Right forelimb (tissue), 1 donor: Measurements from ENCODE around the gene RIMS4.
A peak's percentile ranks its signal among the peaks of the same experiment; 100 is the strongest.

ENCODE experiments used
- DNase-seq: peaks from one replicate; pipeline ENCODE4 v3.0.0-alpha.2; 2018

RIMS4 gene

DNA sequence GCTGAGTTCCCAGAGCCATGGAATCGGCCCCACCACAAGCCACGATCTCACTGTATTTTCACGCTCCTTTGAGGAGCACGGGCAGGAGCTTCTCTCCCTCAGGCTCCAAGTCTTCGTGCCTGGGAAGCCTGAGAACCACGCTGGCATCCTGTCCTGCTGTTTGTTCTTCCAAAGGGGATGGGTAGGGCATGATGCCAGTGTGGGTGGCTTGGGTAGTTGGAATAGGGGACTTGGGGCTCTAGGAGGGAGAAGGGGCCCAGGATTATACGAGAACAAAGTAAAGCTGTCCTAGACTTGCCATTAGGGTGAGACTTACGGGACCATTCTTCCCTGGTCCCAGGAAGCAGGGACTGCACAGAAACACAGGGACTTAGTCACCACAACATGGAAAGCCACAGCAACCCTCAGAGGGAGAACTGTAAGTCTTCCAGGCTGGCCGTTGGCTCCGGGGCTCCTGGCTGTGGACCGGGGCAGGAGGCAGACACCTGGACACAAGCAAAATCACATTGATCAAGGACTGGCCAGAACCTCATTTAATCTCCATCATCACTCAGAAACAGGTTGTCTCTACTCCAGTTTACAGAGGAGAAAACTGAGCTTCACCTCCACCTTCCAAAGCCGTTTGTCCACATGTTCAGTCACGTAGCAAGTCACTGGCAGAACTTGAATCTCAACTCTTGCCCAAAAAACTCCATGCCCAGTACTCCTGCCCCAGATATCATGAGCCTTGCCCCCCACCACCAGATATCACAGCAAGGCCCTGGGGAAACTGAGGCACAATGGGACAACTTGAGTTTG, 93.8 kb downstream of the RIMS4 start:
- DNase-seq = no peak

DNA sequence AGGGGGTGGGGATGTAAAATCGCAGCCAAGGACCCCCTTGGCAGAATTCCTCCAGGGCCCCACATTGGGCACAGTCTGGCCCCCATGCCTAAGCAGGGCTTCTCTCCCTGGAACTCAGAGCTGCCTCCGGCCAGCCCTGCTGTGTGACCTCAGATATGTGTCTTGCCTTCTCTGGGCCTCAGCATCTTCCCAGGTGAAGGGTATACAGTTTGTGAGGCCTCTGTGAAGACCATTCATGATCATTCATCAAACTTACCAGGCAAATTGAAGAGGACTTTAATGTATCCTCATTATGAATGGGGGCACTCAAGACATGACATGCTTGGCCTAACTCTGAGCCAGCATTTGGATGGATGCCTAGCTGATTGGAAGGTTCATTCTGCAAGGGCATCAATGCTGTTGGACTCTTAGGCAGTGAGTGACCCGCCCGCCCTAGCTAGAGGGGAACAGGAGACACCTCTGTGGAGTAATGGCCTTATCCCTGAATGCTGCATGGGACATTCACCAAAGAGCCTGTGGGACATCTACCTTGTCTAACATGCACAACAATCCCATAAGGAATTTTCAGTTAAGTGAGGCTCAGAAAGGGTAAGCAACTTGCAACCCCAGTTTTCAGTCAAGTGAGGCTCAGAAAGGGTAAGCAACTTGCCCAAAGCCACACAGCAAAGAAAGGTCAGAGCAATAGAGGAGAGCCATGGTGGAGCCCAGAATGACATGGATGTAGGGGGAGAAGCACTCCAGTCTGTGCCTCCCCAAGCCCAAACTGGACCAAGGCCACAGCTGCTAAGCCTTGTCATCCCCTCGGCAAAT, 94.6 kb downstream of the RIMS4 start:
- no peak for DNase-seq

DNA sequence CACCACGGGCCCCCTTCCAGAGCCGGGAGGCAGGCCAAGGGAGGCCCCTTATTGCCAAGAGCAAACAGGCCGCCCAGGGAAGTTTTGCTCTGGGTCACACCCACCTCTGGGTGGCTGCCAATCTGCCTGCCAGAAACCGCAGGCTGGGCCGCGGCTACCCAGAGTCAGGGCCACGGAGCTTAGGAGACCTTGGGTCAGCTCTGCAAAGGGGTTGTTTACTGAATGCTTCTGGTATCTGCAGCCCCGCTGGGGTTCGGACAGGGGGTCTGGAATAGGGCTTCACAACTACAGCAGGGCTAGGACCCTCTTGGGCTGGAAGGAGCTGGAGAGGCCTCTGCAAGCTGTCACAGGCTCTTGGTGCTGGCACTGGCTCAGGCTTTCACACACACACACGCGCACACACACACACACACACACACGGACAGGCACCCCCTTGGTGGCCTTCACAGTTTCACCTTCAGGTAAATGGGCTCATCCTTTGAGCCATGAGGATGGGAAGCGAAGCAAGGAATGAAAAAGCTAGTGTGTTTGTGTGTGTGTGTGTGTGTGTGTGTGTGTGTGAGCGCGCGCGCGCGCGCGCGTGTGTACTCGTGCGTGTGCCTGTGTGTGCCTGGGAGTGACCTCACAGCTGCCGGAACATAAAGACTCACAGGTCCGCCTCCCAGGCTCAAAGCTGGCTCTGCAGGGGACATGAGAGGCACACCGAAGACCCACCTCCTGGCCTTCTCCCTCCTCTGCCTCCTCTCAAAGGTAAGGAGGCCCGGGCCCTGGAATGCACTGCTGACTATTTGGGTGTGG, 95.4 kb downstream of the RIMS4 start, which contains the start of gene CCN5:
TSS of gene CCN5 (plus strand) at position 669 of the 798 bp plus-strand sequence. CDS start at position 691, 22 bp downstream.
- DNase-seq = peak; percentile 88

DNA sequence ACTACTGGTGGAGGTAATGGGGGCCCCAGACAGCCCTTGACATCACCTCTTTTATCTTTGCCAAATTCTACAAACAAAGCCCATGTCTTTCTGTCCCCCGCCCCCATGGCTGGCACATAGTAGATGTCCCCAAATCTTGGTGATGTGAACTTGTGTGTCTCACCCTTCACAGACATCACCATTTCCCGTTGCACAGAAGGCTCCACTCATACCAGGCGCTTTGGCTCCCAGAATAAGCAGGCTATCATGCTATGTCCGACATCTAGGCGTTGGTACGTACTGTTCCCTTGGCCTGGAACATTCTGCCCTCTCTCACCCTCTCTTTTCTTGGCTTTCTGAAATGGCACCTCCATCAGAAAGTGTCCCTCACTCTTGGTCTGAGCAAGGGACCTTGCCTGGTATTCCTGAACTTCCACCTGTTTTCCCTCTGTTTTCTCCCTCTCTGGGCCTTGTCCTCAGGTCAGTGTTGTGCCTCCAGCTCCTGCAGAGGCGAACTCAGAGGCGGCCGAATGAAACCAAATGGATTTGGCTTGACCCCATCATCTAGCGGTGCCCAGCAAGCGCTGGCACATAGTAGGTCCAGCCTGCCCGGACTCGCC, 96.1 kb downstream of the RIMS4 start:
- no peak for DNase-seq

DNA sequence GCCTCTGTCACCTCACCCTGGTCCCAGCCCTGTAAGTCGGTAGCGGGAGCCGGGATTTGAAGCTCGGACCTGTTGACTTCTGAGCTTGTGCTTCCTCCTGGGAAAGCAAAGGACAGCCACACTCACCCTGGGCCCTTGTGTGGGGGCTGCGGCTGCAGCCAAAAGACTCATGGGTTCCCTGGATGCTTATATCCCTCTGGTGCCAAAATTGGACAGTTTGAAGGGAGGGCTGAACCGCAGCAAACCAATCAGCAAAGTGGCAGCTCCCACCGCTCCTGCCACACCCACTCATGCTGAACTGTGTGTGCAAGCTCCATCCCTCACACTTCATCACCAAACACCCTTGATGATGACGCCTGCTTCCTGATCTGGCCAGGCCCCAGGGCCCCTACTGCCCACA, 99.1 kb downstream of the RIMS4 start:
- no peak for DNase-seq

DNA sequence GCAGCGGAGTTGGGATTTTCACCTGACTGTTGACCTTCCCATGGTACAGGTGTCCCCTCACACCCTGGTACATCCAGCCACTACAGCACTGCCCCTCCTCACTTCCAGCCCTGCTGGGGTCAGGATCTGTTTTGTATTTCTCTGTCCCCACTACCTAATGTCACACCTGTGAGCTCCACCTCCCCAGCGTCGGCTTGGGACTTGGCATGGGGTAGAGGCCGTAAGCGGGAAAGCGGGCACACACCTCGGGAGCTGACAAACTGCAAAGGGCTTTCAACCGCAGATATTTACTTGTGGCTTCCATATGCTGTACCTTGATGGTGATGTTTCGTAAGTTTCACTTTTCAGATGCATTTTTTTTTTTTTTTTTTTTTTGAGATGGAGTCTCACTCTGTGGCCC, 100.5 kb downstream of the RIMS4 start:
- no peak for DNase-seq

DNA sequence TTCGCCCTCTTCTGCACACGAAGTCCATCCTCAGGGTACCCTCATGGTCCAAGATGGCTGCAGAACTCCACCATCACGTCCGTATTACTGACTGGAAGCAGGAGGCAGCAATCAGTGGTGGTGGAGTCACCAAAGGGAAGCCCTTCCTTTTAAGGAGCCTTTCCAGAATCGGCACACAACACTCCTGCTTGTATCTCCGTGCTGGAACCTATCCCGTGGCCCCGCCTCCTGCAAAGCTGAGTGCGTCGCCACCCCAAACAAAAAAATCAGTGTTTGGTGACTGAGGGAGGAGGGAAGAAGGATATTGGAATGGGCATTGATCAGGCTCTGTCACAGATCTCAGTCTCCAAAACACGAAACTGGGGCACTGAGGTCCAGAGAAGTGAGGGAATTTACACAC, 101.0 kb downstream of the RIMS4 start:
- DNase-seq = no peak

DNA sequence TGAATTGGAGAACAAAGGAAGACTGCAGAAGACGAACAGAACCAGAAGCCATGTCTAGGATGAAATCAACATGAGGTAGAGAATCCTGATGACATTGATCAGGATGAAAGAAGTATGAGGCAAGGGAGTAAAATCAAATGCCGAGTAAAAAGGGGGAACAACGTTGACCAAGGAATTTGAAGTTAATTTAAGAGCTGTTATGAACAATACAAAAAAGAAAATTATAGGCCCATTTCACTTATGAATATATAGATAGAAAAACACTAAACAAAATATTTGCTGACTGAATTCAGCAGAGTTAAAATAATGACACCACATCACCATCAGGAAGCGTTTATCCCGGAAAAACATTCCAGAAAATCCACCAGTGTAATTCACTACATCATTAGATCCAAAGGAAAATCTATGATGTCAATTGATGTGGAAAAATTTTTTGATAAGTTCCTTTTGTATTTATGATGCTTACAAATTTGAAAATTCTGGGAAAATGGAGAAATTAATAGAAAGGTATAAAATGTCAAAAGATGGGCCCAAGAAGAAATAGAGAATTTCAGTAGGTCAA, 103.2 kb downstream of the RIMS4 start:
- DNase-seq = no peak

DNA sequence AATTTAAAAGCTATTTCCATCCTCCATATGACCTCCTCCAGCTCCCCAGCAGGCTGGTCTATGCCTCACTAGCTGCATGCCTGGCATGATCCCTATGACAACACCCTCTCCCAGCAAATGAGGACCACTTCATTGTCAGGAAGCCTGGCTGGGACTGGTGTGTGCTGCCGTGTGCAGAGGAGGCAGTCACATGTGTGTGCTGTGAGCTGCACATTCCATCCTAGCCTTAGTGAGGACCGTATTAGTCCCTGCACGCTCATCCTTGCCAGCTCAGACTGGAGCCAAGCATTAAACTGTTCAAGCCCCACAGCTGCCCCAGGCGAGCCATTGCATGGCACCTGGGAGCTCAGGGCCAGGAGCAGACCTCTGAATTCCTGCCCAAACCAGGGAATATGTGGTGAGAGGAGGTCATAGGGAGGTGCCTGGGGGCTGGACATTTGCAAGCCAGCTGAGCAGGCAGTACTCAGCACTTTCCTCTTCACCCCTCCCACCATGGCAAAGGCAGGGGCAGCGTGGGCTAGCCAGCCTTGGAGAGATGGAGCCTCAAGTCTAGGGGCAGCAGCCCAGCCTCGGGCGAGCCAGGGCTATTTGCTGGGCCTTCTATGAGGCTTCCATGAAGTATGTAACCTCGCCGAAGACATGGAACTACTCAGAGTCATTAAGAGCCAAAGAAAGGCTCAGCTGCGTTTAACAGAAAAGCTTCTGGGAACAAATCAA, 103.9 kb downstream of the RIMS4 start:
- no peak for DNase-seq

DNA sequence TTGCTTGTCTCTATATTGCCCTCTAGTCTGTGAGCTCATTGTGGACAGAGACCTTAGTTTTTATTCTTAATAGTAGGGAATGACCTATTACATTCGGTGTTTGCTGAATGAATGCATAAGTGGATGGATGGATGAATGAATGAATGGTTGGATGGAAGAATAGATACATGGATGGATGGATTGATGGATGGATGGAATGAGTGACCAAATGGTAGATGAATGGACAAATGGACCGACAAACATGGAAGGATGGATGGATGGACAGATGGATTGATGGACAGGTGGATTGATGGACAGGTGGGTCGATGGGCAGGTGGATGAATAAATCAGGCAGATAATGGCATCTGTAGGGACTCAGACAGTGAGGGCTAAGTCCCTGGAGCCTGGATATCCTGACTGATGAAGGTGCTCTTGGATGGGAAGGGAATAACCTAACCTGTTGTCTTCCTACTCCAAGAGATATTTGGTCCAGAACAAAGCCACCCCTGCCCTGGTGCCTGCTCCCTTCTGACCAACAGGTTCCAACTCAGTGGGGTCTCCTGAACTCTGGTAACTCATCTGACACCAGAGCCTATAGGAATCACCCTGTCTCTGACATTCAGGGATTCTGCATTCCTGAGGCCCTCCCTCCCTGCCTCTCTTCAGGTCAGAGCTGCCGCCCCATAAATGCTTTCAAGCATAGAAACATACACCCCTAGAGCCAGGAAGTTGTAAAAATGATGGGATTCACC, 104.8 kb downstream of the RIMS4 start:
- DNase-seq = no peak

DNA sequence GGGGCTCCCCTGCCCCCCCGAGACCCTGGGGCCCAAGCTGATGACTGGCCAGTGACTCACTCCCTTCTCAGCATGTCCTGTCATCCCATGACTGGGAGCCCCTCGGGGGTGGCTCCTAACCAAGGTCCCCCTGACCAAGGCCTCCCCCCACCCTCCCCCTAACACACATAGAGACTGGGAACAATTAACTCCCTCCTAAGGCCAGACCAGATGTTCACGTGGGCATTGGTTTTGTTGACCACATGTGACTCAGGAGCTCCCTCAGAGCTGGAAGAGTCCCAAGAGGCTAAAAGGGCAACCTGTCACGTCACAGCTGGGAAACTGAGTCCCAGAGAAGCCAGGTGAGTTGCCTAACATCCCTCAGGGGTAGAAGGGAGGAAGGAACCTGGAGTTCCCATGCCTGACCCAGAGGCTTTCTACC, 105.8 kb downstream of the RIMS4 start:
- DNase-seq = no peak

DNA sequence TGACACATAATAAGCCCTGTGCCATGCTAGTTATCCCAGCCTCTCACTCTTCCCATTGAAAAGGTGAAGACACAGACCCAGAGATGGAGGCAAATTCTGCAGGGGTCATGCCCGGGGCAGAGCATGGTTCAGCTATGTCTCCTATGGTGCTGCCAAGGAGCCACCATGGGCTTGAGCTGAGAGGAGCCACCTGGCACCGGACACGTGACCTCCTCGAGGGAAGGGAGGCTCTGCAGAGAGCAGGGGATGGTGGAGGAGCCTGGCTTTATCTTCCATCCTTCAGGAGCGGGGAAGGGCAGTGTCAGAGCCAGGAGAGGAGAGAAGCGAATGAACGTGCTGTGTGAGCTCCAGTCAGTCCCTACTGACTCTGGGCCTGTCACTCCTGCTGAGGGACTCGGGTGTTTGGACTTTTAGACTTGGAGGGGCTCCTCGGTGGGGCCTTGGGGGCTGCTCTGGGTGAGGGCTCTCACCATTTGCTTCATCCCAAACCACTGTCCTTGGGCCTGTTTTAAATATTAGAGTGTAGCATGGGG, 106.3 kb downstream of the RIMS4 start:
- DNase-seq = no peak

DNA sequence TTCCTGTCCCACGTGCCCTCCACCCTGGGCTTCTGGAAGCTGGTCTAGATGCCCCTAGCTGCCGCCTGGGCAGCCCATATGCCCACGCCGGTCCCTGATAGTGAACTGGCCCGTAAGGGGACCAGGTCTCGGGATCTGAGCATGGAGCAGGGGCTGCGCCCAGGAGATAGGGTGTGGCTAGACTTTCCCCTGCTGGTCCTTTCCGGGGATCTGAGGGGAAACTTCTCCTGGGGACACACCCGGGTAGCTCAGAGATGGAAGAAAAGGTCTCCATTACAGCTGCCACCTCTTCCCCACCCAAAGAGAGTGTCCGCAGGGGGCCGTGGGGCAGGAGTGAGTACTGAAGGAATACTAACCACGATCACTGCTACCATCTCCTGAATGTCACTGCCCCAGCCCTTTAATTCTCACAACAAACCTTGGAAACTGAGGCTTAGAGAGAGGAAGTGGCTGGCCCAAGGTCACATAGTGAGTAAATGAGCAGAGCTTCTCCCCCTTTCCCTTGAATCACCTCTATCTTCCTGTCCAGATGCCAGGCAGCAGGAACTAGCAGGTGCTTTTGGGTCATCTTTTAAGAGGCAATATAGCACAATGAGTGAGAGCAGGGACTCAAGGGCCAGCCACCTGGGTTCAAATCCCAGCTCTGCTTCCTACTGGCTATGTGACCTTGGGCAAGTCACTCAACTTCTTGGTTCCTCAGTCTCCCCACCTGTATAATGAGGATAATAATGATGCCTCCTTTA, 107.0 kb downstream of the RIMS4 start:
- DNase-seq = no peak

DNA sequence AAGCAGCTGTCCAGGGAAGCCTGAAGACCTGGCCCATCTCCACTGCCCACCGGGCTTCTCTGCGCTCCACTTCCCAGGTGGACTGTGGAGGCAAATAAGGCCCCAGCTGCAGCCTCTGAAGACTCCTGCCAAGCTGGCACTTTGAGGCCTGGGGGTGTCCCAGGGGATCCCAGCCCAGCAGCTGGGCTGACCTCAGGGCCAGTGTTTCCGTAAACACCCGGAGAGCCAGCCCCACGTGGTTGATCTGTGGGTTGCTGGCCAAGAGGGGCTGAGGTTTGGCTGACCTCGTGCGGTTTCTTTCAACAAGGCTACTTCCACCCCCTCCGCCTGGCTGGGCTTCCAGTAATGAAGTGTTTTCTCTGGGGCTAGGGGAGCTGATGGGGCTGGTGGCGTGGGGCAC, 107.6 kb downstream of the RIMS4 start:
- peak; percentile 83 for DNase-seq

DNA sequence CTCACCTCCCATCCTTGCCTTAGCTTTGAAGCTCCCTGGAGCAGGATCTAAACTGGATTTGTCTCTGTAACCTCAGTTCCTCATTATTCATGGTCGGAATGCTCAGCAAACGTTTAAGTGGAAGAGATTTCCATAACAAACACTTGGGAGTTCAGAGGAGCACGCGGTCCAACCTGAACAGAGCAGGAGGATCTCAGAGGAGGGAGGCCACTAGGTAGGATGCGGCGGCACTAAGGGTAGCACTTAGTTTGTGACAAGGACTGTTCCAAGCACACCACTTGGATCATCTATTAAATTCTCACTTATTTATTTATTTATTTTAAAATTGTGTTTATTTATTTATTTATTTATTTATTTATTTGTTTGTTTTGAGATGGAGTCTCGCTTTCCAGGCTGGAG, 108.5 kb downstream of the RIMS4 start:
- no peak for DNase-seq
